GM12873 (cell line): Measurements from ENCODE around the gene MPST.

ENCODE experiments used
- CTCF ChIP-seq: IDR thresholded peaks from 2 replicates; pipeline ENCODE4 v1.5.1; 2012; ENCODE audit warnings: low read depth, mild to moderate bottlenecking, moderate library complexity, low read length, control low read depth; ENCODE audit not compliant: insufficient read depth; ENCODE audit errors: missing control alignments

The MPST gene

GRCh38 chr22:37044634-37045625 is 25.4 kb downstream of the MPST start:
- no peak for TF ChIP-seq CTCF

GRCh38 chr22:37045958-37046357 is 26.4 kb downstream of the MPST start:
- TF ChIP-seq CTCF, result peak; percentile 70

GRCh38 chr22:37046589-37046988 is 27.0 kb downstream of the MPST start:
- TF ChIP-seq CTCF, result no peak

- TF ChIP-seq CTCF, result no peak
These were observed 27.5 kb downstream of the MPST start for GRCh38 chr22:37047006-37047405.

- no peak for TF ChIP-seq CTCF
These were observed 28.6 kb downstream of the MPST start for GRCh38 chr22:37048133-37048532.

GRCh38 chr22:37049224-37049623 is 29.7 kb downstream of the MPST start:
- no peak for TF ChIP-seq CTCF

- no peak for TF ChIP-seq CTCF
These were observed 31.4 kb downstream of the MPST start for GRCh38 chr22:37050913-37051312.
